ENCODE results near the gene RNF169. TPM values are rescaled to one million over a fixed set of nuclear protein-coding genes. Genes with fewer than 3 reads are reported as not detected.

Gene RNF169
- total and polyA plus RNA-seq, 2 experiments from 2014 or later: 0.78 to 16.5 TPM

- TF ChIP-seq ZNF462 (CRISPR knock-in tag; IDR thresholded peaks at IDR 0.05): no peak
- TF ChIP-seq NANOG (IDR thresholded peaks at IDR 0.05; ENCODE audit: borderline replicate concordance): no peak
- TF ChIP-seq, protein P1, sequence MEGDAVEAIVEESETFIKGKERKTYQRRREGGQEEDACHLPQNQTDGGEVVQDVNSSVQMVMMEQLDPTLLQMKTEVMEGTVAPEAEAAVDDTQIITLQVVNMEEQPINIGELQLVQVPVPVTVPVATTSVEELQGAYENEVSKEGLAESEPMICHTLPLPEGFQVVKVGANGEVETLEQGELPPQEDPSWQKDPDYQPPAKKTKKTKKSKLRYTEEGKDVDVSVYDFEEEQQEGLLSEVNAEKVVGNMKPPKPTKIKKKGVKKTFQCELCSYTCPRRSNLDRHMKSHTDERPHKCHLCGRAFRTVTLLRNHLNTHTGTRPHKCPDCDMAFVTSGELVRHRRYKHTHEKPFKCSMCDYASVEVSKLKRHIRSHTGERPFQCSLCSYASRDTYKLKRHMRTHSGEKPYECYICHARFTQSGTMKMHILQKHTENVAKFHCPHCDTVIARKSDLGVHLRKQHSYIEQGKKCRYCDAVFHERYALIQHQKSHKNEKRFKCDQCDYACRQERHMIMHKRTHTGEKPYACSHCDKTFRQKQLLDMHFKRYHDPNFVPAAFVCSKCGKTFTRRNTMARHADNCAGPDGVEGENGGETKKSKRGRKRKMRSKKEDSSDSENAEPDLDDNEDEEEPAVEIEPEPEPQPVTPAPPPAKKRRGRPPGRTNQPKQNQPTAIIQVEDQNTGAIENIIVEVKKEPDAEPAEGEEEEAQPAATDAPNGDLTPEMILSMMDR (conservative IDR thresholded peaks at IDR 0.05; ENCODE audit: low read depth in 2 of 2): no peak
- TF ChIP-seq ZNF331 (CRISPR knock-in tag; IDR thresholded peaks at IDR 0.05; ENCODE audit: low read depth): no peak
- no peak for TF ChIP-seq POLR2AphosphoS5 (IDR thresholded peaks at IDR 0.05; ENCODE audit: low read depth)
Measured at GRCh38 chr11:74699615-74700396, 48.8 kb upstream of the RNF169 start (continued).

GRCh38 chr11:74701351-74701750 is 47.3 kb upstream of the RNF169 start:
- no peak overlapping the region for H3K4me2 ChIP-seq
- DNase-seq (ENCODE audit: low spot score) (peak; percentile 77), ATAC-seq (peak; percentile 52)
- Mint-ChIP-seq H3K4me1 (peaks cover 15% of the 10 kb centered on the region), H3K36me3 (ENCODE audit: low read depth) (no peaks in the 10 kb centered on the region), H3K9me3 (no peaks in the 10 kb centered on the region), H3K4me3 (no peak overlapping the region), H3K27me3 (ENCODE audit: insufficient read depth, low read depth, poor library complexity) (peaks cover 21% of the 10 kb centered on the region), H3K27ac (no peak overlapping the region)
- H3K4me1 ChIP-seq (ENCODE audit: insufficient read depth): peaks cover 13% of the 10 kb centered on the region
- no peaks in the 10 kb centered on the region for H4K20me1 ChIP-seq (replicated peaks; ENCODE audit: insufficient read depth)
- H3K27ac ChIP-seq (ENCODE audit: low read depth): no peak overlapping the region
- H3K79me2 ChIP-seq (replicated peaks; ENCODE audit: insufficient read depth): no peaks in the 10 kb centered on the region
- no peak overlapping the region for H2AFZ ChIP-seq
- no peaks in the 10 kb centered on the region for H3F3A ChIP-seq (replicated peaks; ENCODE audit: low read depth)
- TF ChIP-seq, protein P1 (conservative IDR thresholded peaks at IDR 0.05; ENCODE audit: low read depth in 2 of 2): peak; percentile 52 to 83
- no peak for TF ChIP-seq ZNF331 (CRISPR knock-in tag; IDR thresholded peaks at IDR 0.05; ENCODE audit: low read depth)
- H3K9me2 ChIP-seq (ENCODE audit: insufficient read depth): no peaks in the 10 kb centered on the region
- no peak overlapping the region for H3K4me3 ChIP-seq
- no peaks in the 10 kb centered on the region for H3K27me3 ChIP-seq (ENCODE audit: insufficient read depth)
- H3K36me3 ChIP-seq (ENCODE audit: insufficient read depth): no peaks in the 10 kb centered on the region

All from GM23338 (cell line).